ENCODE results near the gene TAF4. TPM values are rescaled to one million over a fixed set of nuclear protein-coding genes. Genes with fewer than 3 reads are reported as not detected.

Gene TAF4
- total RNA-seq, 1 experiment from 2014 or later, result 21.0 TPM

DNA sequence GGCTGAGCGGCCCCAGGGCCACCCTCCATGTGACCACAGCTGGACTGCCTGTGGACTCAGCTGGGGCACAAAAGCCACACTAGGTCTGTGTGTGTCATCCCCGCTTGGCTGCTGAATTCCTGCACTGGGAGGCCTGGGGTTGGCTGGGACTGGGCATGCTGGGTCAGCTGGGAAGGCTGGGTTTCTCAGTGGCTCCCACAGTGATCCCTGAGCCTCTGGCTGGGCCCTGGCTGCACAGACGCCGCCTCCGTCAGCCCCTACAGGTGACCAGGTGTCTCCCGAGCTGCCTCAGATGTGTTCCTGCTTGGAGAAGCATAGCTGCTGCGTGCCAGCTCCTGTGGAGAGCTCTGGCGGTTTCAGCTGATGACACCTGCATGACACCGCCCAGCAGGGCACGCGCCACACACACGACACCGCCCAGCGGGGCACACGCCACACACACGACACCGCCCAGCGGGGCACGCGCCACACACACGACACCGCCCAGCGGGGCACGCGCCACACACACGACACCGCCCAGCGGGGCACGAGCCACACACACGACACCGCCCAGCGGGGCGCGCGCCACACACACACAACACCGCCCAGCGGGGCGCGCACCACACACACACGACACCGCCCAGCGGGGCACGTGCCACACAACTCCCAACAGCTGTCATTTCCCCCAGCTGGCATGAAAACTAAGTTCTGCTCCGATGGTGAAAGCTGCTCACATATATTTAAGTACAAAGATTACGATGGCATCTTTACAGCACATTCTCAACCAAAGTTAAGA is 88.8 kb downstream of the TAF4 start:
- Histone ChIP-seq H3K4me3 (ENCODE audit: low read depth in 2 of 2, low read length in 2 of 2) (no peak overlapping the region), H3K9me3 (ENCODE audit: control insufficient read depth, insufficient read depth, low read depth, low read length) (no peaks in the 10 kb centered on the region), H3K36me3 (ENCODE audit: control insufficient read depth, insufficient read depth, low read length) (no peaks in the 10 kb centered on the region; the same call in 1 of the 2 replicates), H3K4me1 (ENCODE audit: control insufficient read depth, insufficient read depth, low read length) (no peaks in the 10 kb centered on the region; the same call in 1 of the 2 replicates), H3K27ac (ENCODE audit: low read length) (no peak overlapping the region), H3K27me3 (ENCODE audit: control insufficient read depth, insufficient read depth, low read length) (no peaks in the 10 kb centered on the region)
- DNase-seq (ENCODE audit: low read depth, low spot score) (no peak), ATAC-seq (no peak)
- in situ Hi-C loops (cut with HindIII; ENCODE audit: low pct_unique_long_range_greater_than_20kb, low sequenced_read_pairs), result no loop called here
- ChIA-PET POLR2A (no interaction called here), CTCF (no interaction called here)
- intact Hi-C loops (cut with micrococcal nuclease; ENCODE audit: unreplicated experiment), result no loop called here
- no peak for TF ChIP-seq SIN3A (IDR thresholded peaks at IDR 0.05; ENCODE audit: borderline replicate concordance, insufficient read depth, low read depth, low read length)
- no peak for TF ChIP-seq TCF7L2 (IDR thresholded peaks at IDR 0.05; ENCODE audit: low read depth, low read length)
- TF ChIP-seq, protein P1, sequence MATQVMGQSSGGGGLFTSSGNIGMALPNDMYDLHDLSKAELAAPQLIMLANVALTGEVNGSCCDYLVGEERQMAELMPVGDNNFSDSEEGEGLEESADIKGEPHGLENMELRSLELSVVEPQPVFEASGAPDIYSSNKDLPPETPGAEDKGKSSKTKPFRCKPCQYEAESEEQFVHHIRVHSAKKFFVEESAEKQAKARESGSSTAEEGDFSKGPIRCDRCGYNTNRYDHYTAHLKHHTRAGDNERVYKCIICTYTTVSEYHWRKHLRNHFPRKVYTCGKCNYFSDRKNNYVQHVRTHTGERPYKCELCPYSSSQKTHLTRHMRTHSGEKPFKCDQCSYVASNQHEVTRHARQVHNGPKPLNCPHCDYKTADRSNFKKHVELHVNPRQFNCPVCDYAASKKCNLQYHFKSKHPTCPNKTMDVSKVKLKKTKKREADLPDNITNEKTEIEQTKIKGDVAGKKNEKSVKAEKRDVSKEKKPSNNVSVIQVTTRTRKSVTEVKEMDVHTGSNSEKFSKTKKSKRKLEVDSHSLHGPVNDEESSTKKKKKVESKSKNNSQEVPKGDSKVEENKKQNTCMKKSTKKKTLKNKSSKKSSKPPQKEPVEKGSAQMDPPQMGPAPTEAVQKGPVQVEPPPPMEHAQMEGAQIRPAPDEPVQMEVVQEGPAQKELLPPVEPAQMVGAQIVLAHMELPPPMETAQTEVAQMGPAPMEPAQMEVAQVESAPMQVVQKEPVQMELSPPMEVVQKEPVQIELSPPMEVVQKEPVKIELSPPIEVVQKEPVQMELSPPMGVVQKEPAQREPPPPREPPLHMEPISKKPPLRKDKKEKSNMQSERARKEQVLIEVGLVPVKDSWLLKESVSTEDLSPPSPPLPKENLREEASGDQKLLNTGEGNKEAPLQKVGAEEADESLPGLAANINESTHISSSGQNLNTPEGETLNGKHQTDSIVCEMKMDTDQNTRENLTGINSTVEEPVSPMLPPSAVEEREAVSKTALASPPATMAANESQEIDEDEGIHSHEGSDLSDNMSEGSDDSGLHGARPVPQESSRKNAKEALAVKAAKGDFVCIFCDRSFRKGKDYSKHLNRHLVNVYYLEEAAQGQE (IDR thresholded peaks at IDR 0.05; ENCODE audit: insufficient read depth in 1 of 2, low read depth in 2 of 2, low read length in 1 of 2), result no peak
- TF ChIP-seq POLR2AphosphoS5 (IDR thresholded peaks at IDR 0.05; ENCODE audit: low read depth, low read length), result no peak
- BruUV-seq (replicated peaks), result no TSS peak

DNA sequence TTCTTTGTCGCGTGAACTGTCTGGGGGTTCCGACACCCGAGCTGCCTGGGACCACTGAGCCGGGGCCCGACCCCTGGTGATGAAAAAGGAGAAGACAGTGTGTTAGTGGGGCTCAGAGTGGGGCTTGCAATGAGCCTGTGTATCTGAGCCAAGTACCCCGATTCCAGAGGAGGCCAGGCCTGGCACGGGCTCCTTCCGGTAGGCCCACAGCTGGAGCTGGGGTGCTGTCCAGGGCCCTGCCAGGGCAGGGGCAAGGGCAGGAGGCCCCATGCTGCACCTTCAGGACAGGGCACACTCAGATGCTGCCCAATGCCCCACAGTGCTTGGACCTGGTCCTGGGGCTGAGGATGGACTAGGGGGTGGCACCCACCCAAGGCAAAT is 89.4 kb downstream of the TAF4 start:
- no peaks in the 10 kb centered on the region; the same call in 1 of the 2 replicates for H3K36me3 ChIP-seq (ENCODE audit: control insufficient read depth, insufficient read depth, low read length)
- no peaks in the 10 kb centered on the region for H3K27me3 ChIP-seq (ENCODE audit: control insufficient read depth, insufficient read depth, low read length)
- ChIA-PET CTCF (no interaction called here), POLR2A (no interaction called here)
- ATAC-seq, result 0 out of 2 replicates have a peak, but pooled peaks have one; percentile 22
- in situ Hi-C loops (cut with HindIII; ENCODE audit: low pct_unique_long_range_greater_than_20kb, low sequenced_read_pairs), result no loop called here
- no peak for DNase-seq (ENCODE audit: low read depth, low spot score)
- TF ChIP-seq, protein P1 (IDR thresholded peaks at IDR 0.05; ENCODE audit: insufficient read depth in 1 of 2, low read depth in 2 of 2, low read length in 1 of 2), result no peak
- no peak for TF ChIP-seq TCF7L2 (IDR thresholded peaks at IDR 0.05; ENCODE audit: low read depth, low read length)
- TF ChIP-seq, protein P2, sequence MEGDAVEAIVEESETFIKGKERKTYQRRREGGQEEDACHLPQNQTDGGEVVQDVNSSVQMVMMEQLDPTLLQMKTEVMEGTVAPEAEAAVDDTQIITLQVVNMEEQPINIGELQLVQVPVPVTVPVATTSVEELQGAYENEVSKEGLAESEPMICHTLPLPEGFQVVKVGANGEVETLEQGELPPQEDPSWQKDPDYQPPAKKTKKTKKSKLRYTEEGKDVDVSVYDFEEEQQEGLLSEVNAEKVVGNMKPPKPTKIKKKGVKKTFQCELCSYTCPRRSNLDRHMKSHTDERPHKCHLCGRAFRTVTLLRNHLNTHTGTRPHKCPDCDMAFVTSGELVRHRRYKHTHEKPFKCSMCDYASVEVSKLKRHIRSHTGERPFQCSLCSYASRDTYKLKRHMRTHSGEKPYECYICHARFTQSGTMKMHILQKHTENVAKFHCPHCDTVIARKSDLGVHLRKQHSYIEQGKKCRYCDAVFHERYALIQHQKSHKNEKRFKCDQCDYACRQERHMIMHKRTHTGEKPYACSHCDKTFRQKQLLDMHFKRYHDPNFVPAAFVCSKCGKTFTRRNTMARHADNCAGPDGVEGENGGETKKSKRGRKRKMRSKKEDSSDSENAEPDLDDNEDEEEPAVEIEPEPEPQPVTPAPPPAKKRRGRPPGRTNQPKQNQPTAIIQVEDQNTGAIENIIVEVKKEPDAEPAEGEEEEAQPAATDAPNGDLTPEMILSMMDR (IDR thresholded peaks at IDR 0.05), result no peak
- no peak for TF ChIP-seq POLR2AphosphoS5 (IDR thresholded peaks at IDR 0.05; ENCODE audit: low read depth, low read length)
- no peak for TF ChIP-seq SIN3A (IDR thresholded peaks at IDR 0.05; ENCODE audit: borderline replicate concordance, insufficient read depth, low read depth, low read length)
- H3K4me1 ChIP-seq (ENCODE audit: control insufficient read depth, insufficient read depth, low read length), result no peaks in the 10 kb centered on the region; the same call in 1 of the 2 replicates
- no peaks in the 10 kb centered on the region for H3K9me3 ChIP-seq (ENCODE audit: control insufficient read depth, insufficient read depth, low read depth, low read length)
- H3K4me3 ChIP-seq (ENCODE audit: low read depth in 2 of 2, low read length in 2 of 2), result no peak overlapping the region
- no peak overlapping the region for H3K27ac ChIP-seq (ENCODE audit: low read length)
- BruUV-seq (replicated peaks), result no TSS peak
- intact Hi-C loops (cut with micrococcal nuclease; ENCODE audit: unreplicated experiment), result no loop called here

Data from Panc1 (cell line).